Upper lobe of left lung (tissue), 6 donors: ENCODE results near the gene KRT13. TPM values are rescaled to one million over a fixed set of nuclear protein-coding genes. Genes with fewer than 3 reads are reported as not detected.
"Not testable (repeated sequence)": the region's sequence is repeated elsewhere in the genome, so short reads cannot be mapped to it uniquely, and the experiment has no call there.

Experiments used
- ATAC-seq, 2 donors: fragments of 200-7000 bp; cut with Tn5 transposase; one replicate each; pipeline ENCODE4 v1.9.1; 2022; ENCODE audit warnings: mild to moderate bottlenecking in 2 of 2, moderate library complexity in 2 of 2; ENCODE audit not compliant: low FRiP score in 2 of 2
- DNase-seq, 2 donors: peaks; one replicate each; pipeline ENCODE4 v3.0.0-alpha.2; 2019 to 2020
- H3K27ac ChIP-seq, 4 donors: fragments of 200-600 bp; sonication (generic); one replicate each; pipeline ENCODE4 v1.5.1; 2016 to 2019
- H3K27me3 ChIP-seq, 4 donors: fragments of 200-600 bp; sonication (generic); one replicate each; pipeline ENCODE4 v1.5.1; 2017 to 2019
- H3K36me3 ChIP-seq, 4 donors: fragments of 200-600 bp; sonication (generic); one replicate each; pipeline ENCODE4 v1.5.1; 2016 to 2019
- H3K4me1 ChIP-seq, 4 donors: fragments of 200-600 bp; sonication (generic); one replicate each; pipeline ENCODE4 v1.5.1; 2018 to 2019
- H3K4me3 ChIP-seq, 4 donors: fragments of 200-600 bp; sonication (generic); one replicate each; pipeline ENCODE4 v1.5.1; 2017 to 2019; ENCODE audit warnings: mild to moderate bottlenecking in 2 of 4, moderate library complexity in 1 of 4
- H3K9me3 ChIP-seq, 4 donors: fragments of 200-600 bp; sonication (generic); one replicate each; pipeline ENCODE4 v1.5.1; 2018 to 2019
- CTCF ChIP-seq, 6 experiments: fragments of 450-650 bp in 4 of 6; fragments of 200-600 bp in 2 of 6; sonication (generic) in 2 of 6; IDR thresholded peaks; one replicate each; pipeline ENCODE4 v1.5.1; 2016 to 2019; ENCODE audit warnings: antibody characterized with exemption in 6 of 6
- EP300 ChIP-seq, 4 donors: sonication (generic); formaldehyde crosslinking; IDR thresholded peaks; one replicate each; pipeline ENCODE4 v1.5.1; 2017; ENCODE audit warnings: antibody characterized with exemption in 4 of 4, control low read depth in 2 of 4
- POLR2A ChIP-seq, 4 donors: fragments of 450-650 bp; IDR thresholded peaks; one replicate each; pipeline ENCODE4 v1.5.1; 2016 to 2017; ENCODE audit warnings: antibody characterized with exemption in 4 of 4, mild to moderate bottlenecking in 2 of 4
- POLR2AphosphoS5 ChIP-seq, 2 donors: sonication (generic); formaldehyde crosslinking; IDR thresholded peaks; one replicate each; pipeline ENCODE4 v1.5.1; 2017; ENCODE audit warnings: antibody characterized with exemption in 2 of 2
- WGBS, 2 donors: methylation state at CpG; one replicate each; pipeline ENCODE4 v1.1.5; 2017 to 2018; 5-methylcytosine and 5-hydroxymethylcytosine counted together
- total RNA-seq, 6 donors: library from RNA; depleted of rRNA in 4 of 6; stranded (reverse); fragments of >200 nt in 4 of 6; gene quantifications; one replicate each; pipeline versions ENCODE4 v1.1.0 to v1.2.1, GENCODE V29; 2016 to 2021
- donor health status: DM: no; HTN: no; CAD: no; lungs with moderate emphysema.
- donor health status: DM: no; HTN: yes; CAD: no; lungs with severe emphysema.

Gene KRT13
- total RNA-seq, 6 donors from 2014 or later = 1.0 to 12.1 (median 7.2) TPM

GRCh38 chr17:41547378-41547841, 42.0 kb upstream of the KRT13 start:
- peaks cover 15 to 19% (median 17%) of the 10 kb centered on the region in 4 donors for H3K4me1 ChIP-seq
- DNase-seq (no peak), ATAC-seq (no peak)
- H3K36me3 ChIP-seq = no peaks in the 10 kb centered on the region
- no peaks in the 10 kb centered on the region for H3K27me3 ChIP-seq
- 67 to 81% methylated on average over 8 to 9 of the region's 9 CpGs for WGBS, 2 donors
- TF ChIP-seq POLR2AphosphoS5 (IDR thresholded peaks at IDR 0.05) (no peak), POLR2A (IDR thresholded peaks at IDR 0.05) (no peak), CTCF (IDR thresholded peaks at IDR 0.05) (no peak), EP300 (IDR thresholded peaks at IDR 0.05) (no peak)
- H3K4me3 ChIP-seq = no peak overlapping the region
- no peaks in the 10 kb centered on the region for H3K9me3 ChIP-seq
- H3K27ac ChIP-seq = no peak overlapping the region

- ATAC-seq (no peak), DNase-seq (no peak)
- H3K27ac ChIP-seq = no peak overlapping the region
- peaks cover 15 to 19% (median 17%) of the 10 kb centered on the region in 4 donors for H3K4me1 ChIP-seq
- 90 to 98% methylated on average over 3 of the region's 3 CpGs for WGBS, 2 donors
- no peak for TF ChIP-seq POLR2AphosphoS5 (IDR thresholded peaks at IDR 0.05)
- TF ChIP-seq EP300 (IDR thresholded peaks at IDR 0.05) = no peak
- no peak for TF ChIP-seq CTCF (IDR thresholded peaks at IDR 0.05)
- H3K27me3 ChIP-seq = no peaks in the 10 kb centered on the region
- H3K4me3 ChIP-seq = no peak overlapping the region
- no peaks in the 10 kb centered on the region for H3K36me3 ChIP-seq
- H3K9me3 ChIP-seq = no peaks in the 10 kb centered on the region
Observed at GRCh38 chr17:41546819-41547218, 41.4 kb upstream of the KRT13 start.

DNA sequence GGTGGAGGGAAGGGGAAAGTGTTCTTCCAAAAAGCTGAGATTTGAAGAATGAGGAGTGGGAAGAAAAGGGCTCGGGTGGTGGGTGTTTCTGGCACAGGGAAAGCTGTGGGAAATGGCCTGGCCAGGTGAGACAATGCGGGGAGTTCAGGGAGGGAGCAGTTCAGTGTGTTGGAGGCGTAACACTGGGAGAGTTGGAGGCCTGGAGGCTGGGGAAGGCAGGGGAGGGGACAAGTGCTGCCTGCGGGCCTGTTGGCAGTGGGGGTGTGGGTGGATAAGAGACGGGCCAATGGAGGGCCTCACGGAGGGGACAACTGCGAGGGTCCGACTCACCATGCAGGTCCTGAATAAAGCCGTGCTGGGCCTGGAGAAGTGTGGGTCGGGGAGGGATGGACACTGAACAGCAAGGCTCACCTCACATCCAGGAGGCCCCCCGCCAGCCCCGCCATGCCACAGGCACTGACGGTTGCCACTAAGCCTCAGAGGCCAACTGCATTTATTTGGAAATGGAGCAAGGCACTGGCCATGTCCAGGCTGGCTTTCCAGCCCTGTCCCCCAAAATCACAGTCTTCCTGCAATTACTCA, 40.5 kb upstream of the KRT13 start:
- DNase-seq (no peak), ATAC-seq (no peak)
- no peak for TF ChIP-seq EP300 (IDR thresholded peaks at IDR 0.05)
- TF ChIP-seq CTCF (IDR thresholded peaks at IDR 0.05) = no peak
- no peak for TF ChIP-seq POLR2A (IDR thresholded peaks at IDR 0.05)
- TF ChIP-seq POLR2AphosphoS5 (IDR thresholded peaks at IDR 0.05) = no peak
- Histone ChIP-seq H3K27me3 (no peaks in the 10 kb centered on the region), H3K9me3 (no peaks in the 10 kb centered on the region), H3K4me3 (no peak overlapping the region), H3K36me3 (no peaks in the 10 kb centered on the region), H3K4me1 (peaks cover 15 to 19% (median 17%) of the 10 kb centered on the region in 4 donors), H3K27ac (no peak overlapping the region)
- WGBS, 2 donors = 78 to 82% methylated on average over 13 of the region's 13 CpGs

GRCh38 chr17:41544935-41545334, 39.5 kb upstream of the KRT13 start:
- Histone ChIP-seq H3K27me3 (no peaks in the 10 kb centered on the region), H3K27ac (no peak overlapping the region), H3K36me3 (no peaks in the 10 kb centered on the region), H3K4me3 (no peak overlapping the region), H3K4me1 (peaks cover 15 to 19% (median 17%) of the 10 kb centered on the region in 4 donors), H3K9me3 (no peaks in the 10 kb centered on the region)
- 84 to 89% methylated on average over 5 of the region's 5 CpGs for WGBS, 2 donors
- TF ChIP-seq EP300 (IDR thresholded peaks at IDR 0.05) (no peak), POLR2A (IDR thresholded peaks at IDR 0.05) (no peak), POLR2AphosphoS5 (IDR thresholded peaks at IDR 0.05) (no peak), CTCF (IDR thresholded peaks at IDR 0.05) (no peak)
- DNase-seq (no peak), ATAC-seq (no peak)

DNA sequence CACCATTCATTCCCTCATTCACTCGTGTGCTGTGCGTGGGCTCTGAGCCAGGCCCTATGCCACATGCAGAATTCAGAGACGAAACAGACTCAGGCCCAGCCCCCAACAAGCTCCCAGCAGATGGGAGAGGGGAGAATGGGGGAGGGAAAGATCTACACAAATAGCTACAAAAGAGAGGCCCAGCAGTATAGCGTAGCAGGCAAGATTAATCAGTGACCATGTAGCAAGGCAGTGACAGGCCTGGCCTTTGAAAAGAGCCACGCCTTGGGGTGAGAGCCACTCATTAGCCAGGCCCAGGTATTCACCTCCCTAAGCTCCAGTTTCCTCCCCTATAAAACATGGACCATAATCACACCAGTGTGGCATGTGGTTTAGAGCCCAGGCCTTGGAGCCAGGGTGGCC, 39.1 kb upstream of the KRT13 start:
- ATAC-seq (no peak), DNase-seq (peak in 1 of 2 donors; percentile 53)
- no peaks in the 10 kb centered on the region for H3K9me3 ChIP-seq
- TF ChIP-seq CTCF (IDR thresholded peaks at IDR 0.05) = no peak
- no peak for TF ChIP-seq POLR2AphosphoS5 (IDR thresholded peaks at IDR 0.05)
- TF ChIP-seq EP300 (IDR thresholded peaks at IDR 0.05) = no peak
- TF ChIP-seq POLR2A (IDR thresholded peaks at IDR 0.05) = no peak
- WGBS, 2 donors = 48 to 60% methylated on average over 5 of the region's 5 CpGs
- H3K27me3 ChIP-seq = no peaks in the 10 kb centered on the region
- no peaks in the 10 kb centered on the region for H3K36me3 ChIP-seq
- peaks cover 15 to 18% (median 16%) of the 10 kb centered on the region in 4 donors for H3K4me1 ChIP-seq
- H3K27ac ChIP-seq = no peak overlapping the region
- H3K4me3 ChIP-seq = no peak overlapping the region

DNA sequence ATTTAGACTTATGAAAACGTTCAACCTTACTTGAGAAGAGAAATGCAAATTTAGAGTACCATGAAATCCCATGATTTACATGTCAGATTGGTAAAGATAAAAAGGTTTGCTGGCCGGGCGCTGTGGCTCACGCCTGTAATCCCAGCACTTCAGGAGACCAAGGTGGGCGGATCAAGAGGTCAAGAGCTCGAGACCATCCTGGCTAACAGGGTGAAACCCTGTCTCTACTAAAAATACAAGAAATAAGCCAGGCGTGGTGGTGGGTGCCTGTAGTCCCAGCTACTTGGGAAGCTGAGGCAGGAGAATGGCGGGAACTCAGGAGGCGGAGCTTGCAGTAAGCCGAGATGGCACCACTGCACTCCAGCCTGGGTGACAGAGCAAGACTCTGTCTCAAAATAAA, 37.4 kb upstream of the KRT13 start:
- H3K9me3 ChIP-seq, DNase-seq, H3K27ac ChIP-seq, H3K4me3 ChIP-seq, H3K27me3 ChIP-seq, H3K4me1 ChIP-seq, H3K36me3 ChIP-seq, ATAC-seq: not testable (repeated sequence)
- 77 to 85% methylated on average over 10 of the region's 10 CpGs for WGBS, 2 donors
